Aorta (tissue), 5 donors: ENCODE results near the gene AGPAT3. TPM values are rescaled to one million over a fixed set of nuclear protein-coding genes. Genes with fewer than 3 reads are reported as not detected.

Experiments
- ATAC-seq: fragments of 200-7000 bp; cut with Tn5 transposase; one replicate; pipeline ENCODE4 v1.9.1; 2022; ENCODE audit warnings: moderate library complexity; ENCODE audit not compliant: low FRiP score
- DNase-seq, 2 donors: peaks; one replicate each; pipeline ENCODE4 v3.0.0-alpha.2; 2020
- H3K27ac ChIP-seq, 2 donors: one replicate each; pipeline ENCODE4 v1.5.1; 2013; ENCODE audit warnings: low read length in 2 of 2, mild to moderate bottlenecking in 2 of 2, moderate library complexity in 2 of 2, control low read depth in 1 of 2, inconsistent platforms in 1 of 2, low read depth in 1 of 2
- H3K27me3 ChIP-seq, 2 donors: one replicate each; pipeline ENCODE4 v1.6.1; 2013; ENCODE audit warnings: control low read depth in 1 of 2, low read length in 1 of 2, mild to moderate bottlenecking in 1 of 2, moderate library complexity in 1 of 2; ENCODE audit not compliant: insufficient read depth in 2 of 2, control insufficient read depth in 1 of 2
- H3K36me3 ChIP-seq, 2 donors: one replicate each; pipeline ENCODE4 v1.6.1; 2013; ENCODE audit warnings: control low read depth in 1 of 2, low read length in 1 of 2, mild to moderate bottlenecking in 1 of 2; ENCODE audit not compliant: insufficient read depth in 2 of 2, control insufficient read depth in 1 of 2
- H3K4me1 ChIP-seq, 2 donors: one replicate each; pipeline ENCODE4 v1.6.1; 2013; ENCODE audit warnings: low read length in 2 of 2, control low read depth in 1 of 2, mild to moderate bottlenecking in 1 of 2, moderate library complexity in 1 of 2; ENCODE audit not compliant: insufficient read depth in 2 of 2, control insufficient read depth in 1 of 2
- H3K4me3 ChIP-seq, 2 donors: one replicate each; pipeline ENCODE4 v1.5.1; 2013; ENCODE audit warnings: low read length in 2 of 2, control low read depth in 1 of 2, mild to moderate bottlenecking in 1 of 2
- H3K9me3 ChIP-seq: one replicate; pipeline ENCODE4 v1.6.1; 2013; ENCODE audit warnings: mild to moderate bottlenecking, low read length; ENCODE audit not compliant: control insufficient read depth
- WGBS, 2 donors: extraction: QIAGEN DNeasy Blood & Tissue Kit; methylation state at CpG; one replicate each; pipeline ENCODE4 v1.1.7; 2013; 5-methylcytosine and 5-hydroxymethylcytosine counted together
- intact Hi-C, 2 donors: fragments of 100-400 bp; cut with DNase I; formaldehyde crosslinking; loops; one replicate each; pipeline versions ENCODE4 v1.14.2 to v1.15.0; 2022
- polyA plus RNA-seq, 2 donors: library from polyadenylated mRNA; stranded (reverse); fragments of 200-250 nt; gene quantifications; one replicate each; pipeline ENCODE4 v1.2.3, GENCODE V29; 2013
- total RNA-seq, 2 donors: library from RNA; stranded (reverse); fragmentation: NEBNext Ultra II Directional; extraction: Animal tissue kit (Norgen Biotek cat#: 25700); gene quantifications; one replicate each; pipeline ENCODE4 v1.2.1, GENCODE V29; 2021
- donor health status: healthy with polysubstance abuse.
- donor health status: Bipolar disorder and iron deficiency.
- donor health status: DM: no; HTN: no; CAD: no.
- donor health status: DM: no; HTN: no; CAD: no.
- donor health status: DM: yes; HTN: yes; CAD: no.

The AGPAT3 gene
- total and polyA plus RNA-seq, 4 donors: 8.3 to 45.5 (median 23.7) TPM

- no peak overlapping the region for H3K27ac ChIP-seq
- H3K9me3 ChIP-seq: no peaks in the 10 kb centered on the region
- no peaks in the 10 kb centered on the region for H3K36me3 ChIP-seq
- DNase-seq (peak in 1 of 2 donors; percentile 65), ATAC-seq (no peak)
- 67 to 69% methylated on average over 18 of the region's 18 CpGs for WGBS, 2 donors
- intact Hi-C loops: no loop called here
- H3K4me3 ChIP-seq: no peak overlapping the region
- H3K4me1 ChIP-seq: no peaks in the 10 kb centered on the region
- no peaks in the 10 kb centered on the region for H3K27me3 ChIP-seq
Measured at GRCh38 chr21:43993420-43993934, 128.5 kb downstream of the AGPAT3 start.

GRCh38 chr21:43994085-43994484 lies 129.1 kb downstream of the AGPAT3 start:
- Histone ChIP-seq H3K27ac (no peak overlapping the region), H3K4me1 (no peaks in the 10 kb centered on the region), H3K36me3 (no peaks in the 10 kb centered on the region), H3K9me3 (no peaks in the 10 kb centered on the region), H3K27me3 (no peaks in the 10 kb centered on the region), H3K4me3 (no peak overlapping the region)
- DNase-seq (peak in 1 of 2 donors; percentile 50), ATAC-seq (no peak)
- intact Hi-C loops: no loop called here
- WGBS, 2 donors: 64 to 65% methylated on average over 11 of the region's 11 CpGs

- Histone ChIP-seq H3K4me3 (no peak overlapping the region), H3K9me3 (no peaks in the 10 kb centered on the region), H3K36me3 (no peaks in the 10 kb centered on the region), H3K27me3 (no peaks in the 10 kb centered on the region), H3K4me1 (no peaks in the 10 kb centered on the region), H3K27ac (no peak overlapping the region)
- ATAC-seq: no peak
- intact Hi-C loops: no loop called here
- WGBS, 2 donors: 86 to 92% methylated on average over 9 of the region's 9 CpGs
- peak; percentile 21 to 61 for DNase-seq
Measured at GRCh38 chr21:43994646-43995045, 129.6 kb downstream of the AGPAT3 start.

- no peaks in the 10 kb centered on the region for H3K4me1 ChIP-seq
- ATAC-seq (no peak), DNase-seq (no peak)
- no peaks in the 10 kb centered on the region for H3K27me3 ChIP-seq
- 93% methylated on average over 18 of the region's 18 CpGs for WGBS, 2 donors
- H3K36me3 ChIP-seq: no peaks in the 10 kb centered on the region
- intact Hi-C loops: no loop called here
- H3K4me3 ChIP-seq: no peak overlapping the region
- H3K9me3 ChIP-seq: no peaks in the 10 kb centered on the region
- H3K27ac ChIP-seq: no peak overlapping the region
Measured at GRCh38 chr21:43995521-43996105, 130.6 kb downstream of the AGPAT3 start.

- Histone ChIP-seq H3K4me3 (no peak overlapping the region), H3K4me1 (no peaks in the 10 kb centered on the region), H3K27ac (no peak overlapping the region), H3K36me3 (no peaks in the 10 kb centered on the region), H3K9me3 (no peaks in the 10 kb centered on the region), H3K27me3 (no peaks in the 10 kb centered on the region)
- DNase-seq (no peak), ATAC-seq (no peak)
- WGBS, 2 donors: 87 to 90% methylated on average over 5 of the region's 5 CpGs
- intact Hi-C loops: no loop called here
Measured at GRCh38 chr21:43997766-43998742, 133.0 kb downstream of the AGPAT3 start.

- Histone ChIP-seq H3K4me1 (no peaks in the 10 kb centered on the region), H3K27me3 (no peaks in the 10 kb centered on the region), H3K36me3 (no peaks in the 10 kb centered on the region), H3K9me3 (no peaks in the 10 kb centered on the region), H3K4me3 (no peak overlapping the region), H3K27ac (no peak overlapping the region)
- 37 to 40% methylated on average over 7 of the region's 7 CpGs for WGBS, 2 donors
- DNase-seq (peak in 1 of 2 donors; percentile 32), ATAC-seq (no peak)
- intact Hi-C loops: no loop called here
Measured at GRCh38 chr21:44000360-44000759, 135.3 kb downstream of the AGPAT3 start.

GRCh38 chr21:44002511-44002910 lies 137.5 kb downstream of the AGPAT3 start:
- H3K4me3 ChIP-seq: no peak overlapping the region
- no peaks in the 10 kb centered on the region for H3K27me3 ChIP-seq
- DNase-seq (peak in 1 of 2 donors; percentile 17), ATAC-seq (no peak)
- H3K27ac ChIP-seq: no peak overlapping the region
- no peaks in the 10 kb centered on the region for H3K4me1 ChIP-seq
- intact Hi-C loops: no loop called here
- WGBS, 2 donors: 93 to 94% methylated on average over 10 of the region's 10 CpGs
- H3K9me3 ChIP-seq: no peaks in the 10 kb centered on the region
- no peaks in the 10 kb centered on the region for H3K36me3 ChIP-seq

GRCh38 chr21:44003307-44003966 lies 138.4 kb downstream of the AGPAT3 start:
- Histone ChIP-seq H3K4me3 (no peak overlapping the region), H3K27ac (no peak overlapping the region), H3K4me1 (no peaks in the 10 kb centered on the region), H3K27me3 (no peaks in the 10 kb centered on the region), H3K36me3 (no peaks in the 10 kb centered on the region), H3K9me3 (no peaks in the 10 kb centered on the region)
- intact Hi-C loops: no loop called here
- WGBS, 2 donors: 93 to 95% methylated on average over 5 of the region's 5 CpGs
- no peak for DNase-seq
- no peak for ATAC-seq
